Upper lobe of left lung (tissue), 4 donors: ENCODE data around the gene ARHGEF38.

Experiments
- CTCF ChIP-seq, 6 experiments: fragments of 450-650 bp in 4 of 6; fragments of 200-600 bp in 2 of 6; sonication (generic) in 2 of 6; IDR thresholded peaks; one replicate each; pipeline ENCODE4 v1.5.1; 2016 to 2019; ENCODE audit warnings: antibody characterized with exemption in 6 of 6
- EP300 ChIP-seq, 4 donors: sonication (generic); formaldehyde crosslinking; IDR thresholded peaks; one replicate each; pipeline ENCODE4 v1.5.1; 2017; ENCODE audit warnings: antibody characterized with exemption in 4 of 4, control low read depth in 2 of 4
- POLR2A ChIP-seq, 4 donors: fragments of 450-650 bp; IDR thresholded peaks; one replicate each; pipeline ENCODE4 v1.5.1; 2016 to 2017; ENCODE audit warnings: antibody characterized with exemption in 4 of 4, mild to moderate bottlenecking in 2 of 4
- POLR2AphosphoS5 ChIP-seq, 2 donors: sonication (generic); formaldehyde crosslinking; IDR thresholded peaks; one replicate each; pipeline ENCODE4 v1.5.1; 2017; ENCODE audit warnings: antibody characterized with exemption in 2 of 2

DNA sequence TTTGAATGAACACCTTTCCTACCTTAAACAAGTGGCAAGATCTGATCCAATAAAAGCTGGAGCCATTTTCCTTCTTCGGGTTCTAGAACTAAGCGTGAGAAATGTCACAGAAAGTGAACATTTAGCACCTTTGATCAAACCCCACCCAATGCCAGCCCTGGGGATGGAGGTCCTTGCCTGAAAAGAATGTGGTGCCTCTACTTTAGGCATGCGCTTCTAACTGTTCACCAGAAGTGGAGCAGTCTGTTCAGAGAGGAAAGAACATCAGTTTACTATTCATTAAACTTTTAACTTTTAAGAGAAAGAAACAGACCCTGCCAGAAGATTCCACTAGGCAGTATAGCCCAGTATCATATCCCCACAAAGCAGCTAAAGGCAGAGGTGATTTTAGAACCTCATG, 80.2 kb downstream of the ARHGEF38 start:
- TF ChIP-seq POLR2A (IDR thresholded peaks at IDR 0.05) = no peak
- no peak for TF ChIP-seq CTCF (IDR thresholded peaks at IDR 0.05)
- TF ChIP-seq EP300 (IDR thresholded peaks at IDR 0.05) = no peak
- no peak for TF ChIP-seq POLR2AphosphoS5 (IDR thresholded peaks at IDR 0.05)
